ENCODE results near the gene MPPED2.

The MPPED2 gene

GRCh38 chr11:30431127-30431814 lies 154.9 kb downstream of the MPPED2 start:
- H3K27me3 ChIP-seq (ENCODE audit: insufficient read depth, poor library complexity, severe bottlenecking) = no peaks in the 10 kb centered on the region

DNA sequence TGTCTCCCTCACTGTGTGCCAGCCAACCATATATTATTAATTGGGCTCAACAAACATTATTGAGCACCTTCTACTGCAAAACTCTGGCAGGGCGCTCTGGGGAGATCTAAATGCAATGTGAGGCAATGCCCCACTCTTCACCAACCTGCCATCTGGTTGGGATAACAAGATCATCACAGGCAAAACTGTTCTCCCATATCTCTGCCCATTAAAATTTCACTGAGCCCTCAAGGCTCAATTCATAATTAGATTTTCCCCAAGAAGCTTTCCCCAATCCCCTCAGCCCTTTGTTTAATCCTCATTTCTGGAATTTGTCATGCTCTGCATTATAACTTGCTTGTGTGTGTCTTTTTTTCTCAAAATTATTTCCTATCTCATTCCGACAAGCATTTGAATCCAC lies 156.6 kb downstream of the MPPED2 start:
- TF ChIP-seq, protein P1, sequence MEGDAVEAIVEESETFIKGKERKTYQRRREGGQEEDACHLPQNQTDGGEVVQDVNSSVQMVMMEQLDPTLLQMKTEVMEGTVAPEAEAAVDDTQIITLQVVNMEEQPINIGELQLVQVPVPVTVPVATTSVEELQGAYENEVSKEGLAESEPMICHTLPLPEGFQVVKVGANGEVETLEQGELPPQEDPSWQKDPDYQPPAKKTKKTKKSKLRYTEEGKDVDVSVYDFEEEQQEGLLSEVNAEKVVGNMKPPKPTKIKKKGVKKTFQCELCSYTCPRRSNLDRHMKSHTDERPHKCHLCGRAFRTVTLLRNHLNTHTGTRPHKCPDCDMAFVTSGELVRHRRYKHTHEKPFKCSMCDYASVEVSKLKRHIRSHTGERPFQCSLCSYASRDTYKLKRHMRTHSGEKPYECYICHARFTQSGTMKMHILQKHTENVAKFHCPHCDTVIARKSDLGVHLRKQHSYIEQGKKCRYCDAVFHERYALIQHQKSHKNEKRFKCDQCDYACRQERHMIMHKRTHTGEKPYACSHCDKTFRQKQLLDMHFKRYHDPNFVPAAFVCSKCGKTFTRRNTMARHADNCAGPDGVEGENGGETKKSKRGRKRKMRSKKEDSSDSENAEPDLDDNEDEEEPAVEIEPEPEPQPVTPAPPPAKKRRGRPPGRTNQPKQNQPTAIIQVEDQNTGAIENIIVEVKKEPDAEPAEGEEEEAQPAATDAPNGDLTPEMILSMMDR (IDR thresholded peaks at IDR 0.05; ENCODE audit: insufficient read depth, low read length) = no peak
- no peak for TF ChIP-seq GABPA (IDR thresholded peaks at IDR 0.05; ENCODE audit: low read depth)
- TF ChIP-seq POLR2AphosphoS5 (IDR thresholded peaks at IDR 0.05; ENCODE audit: low read depth) = no peak
- TF ChIP-seq, protein P2, sequence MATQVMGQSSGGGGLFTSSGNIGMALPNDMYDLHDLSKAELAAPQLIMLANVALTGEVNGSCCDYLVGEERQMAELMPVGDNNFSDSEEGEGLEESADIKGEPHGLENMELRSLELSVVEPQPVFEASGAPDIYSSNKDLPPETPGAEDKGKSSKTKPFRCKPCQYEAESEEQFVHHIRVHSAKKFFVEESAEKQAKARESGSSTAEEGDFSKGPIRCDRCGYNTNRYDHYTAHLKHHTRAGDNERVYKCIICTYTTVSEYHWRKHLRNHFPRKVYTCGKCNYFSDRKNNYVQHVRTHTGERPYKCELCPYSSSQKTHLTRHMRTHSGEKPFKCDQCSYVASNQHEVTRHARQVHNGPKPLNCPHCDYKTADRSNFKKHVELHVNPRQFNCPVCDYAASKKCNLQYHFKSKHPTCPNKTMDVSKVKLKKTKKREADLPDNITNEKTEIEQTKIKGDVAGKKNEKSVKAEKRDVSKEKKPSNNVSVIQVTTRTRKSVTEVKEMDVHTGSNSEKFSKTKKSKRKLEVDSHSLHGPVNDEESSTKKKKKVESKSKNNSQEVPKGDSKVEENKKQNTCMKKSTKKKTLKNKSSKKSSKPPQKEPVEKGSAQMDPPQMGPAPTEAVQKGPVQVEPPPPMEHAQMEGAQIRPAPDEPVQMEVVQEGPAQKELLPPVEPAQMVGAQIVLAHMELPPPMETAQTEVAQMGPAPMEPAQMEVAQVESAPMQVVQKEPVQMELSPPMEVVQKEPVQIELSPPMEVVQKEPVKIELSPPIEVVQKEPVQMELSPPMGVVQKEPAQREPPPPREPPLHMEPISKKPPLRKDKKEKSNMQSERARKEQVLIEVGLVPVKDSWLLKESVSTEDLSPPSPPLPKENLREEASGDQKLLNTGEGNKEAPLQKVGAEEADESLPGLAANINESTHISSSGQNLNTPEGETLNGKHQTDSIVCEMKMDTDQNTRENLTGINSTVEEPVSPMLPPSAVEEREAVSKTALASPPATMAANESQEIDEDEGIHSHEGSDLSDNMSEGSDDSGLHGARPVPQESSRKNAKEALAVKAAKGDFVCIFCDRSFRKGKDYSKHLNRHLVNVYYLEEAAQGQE (IDR thresholded peaks at IDR 0.05; ENCODE audit: insufficient replicate concordance, low read depth) = no peak
- Histone ChIP-seq H3K27ac (replicated peaks) (no peak overlapping the region), H3K4me3 (replicated peaks; ENCODE audit: insufficient read depth, low read length) (no peak overlapping the region), H3K27me3 (ENCODE audit: insufficient read depth, poor library complexity, severe bottlenecking) (no peaks in the 10 kb centered on the region)
- DNase-seq (ENCODE audit: low read depth in 1 of 2, low spot score in 1 of 2) = no peak

More at GRCh38 chr11:30431127-30431814, 154.9 kb downstream of the MPPED2 start:
- Histone ChIP-seq H3K27ac (replicated peaks) (no peak overlapping the region), H3K4me3 (replicated peaks; ENCODE audit: insufficient read depth, low read length) (no peak overlapping the region)
- TF ChIP-seq GABPA (IDR thresholded peaks at IDR 0.05; ENCODE audit: low read depth) (no peak), SPI1 (IDR thresholded peaks at IDR 0.05; ENCODE audit: borderline replicate concordance, low read depth) (no peak), POLR2AphosphoS5 (IDR thresholded peaks at IDR 0.05; ENCODE audit: low read depth) (no peak)
- TF ChIP-seq, protein P2 (IDR thresholded peaks at IDR 0.05; ENCODE audit: insufficient replicate concordance, low read depth) = no peak
- TF ChIP-seq, protein P1 (IDR thresholded peaks at IDR 0.05; ENCODE audit: insufficient read depth, low read length) = no peak
- no peak for DNase-seq (ENCODE audit: low read depth in 1 of 2, low spot score in 1 of 2)

GRCh38 chr11:30426781-30427180 lies 159.4 kb downstream of the MPPED2 start:
- Histone ChIP-seq H3K4me3 (replicated peaks; ENCODE audit: insufficient read depth, low read length) (no peak overlapping the region), H3K27me3 (ENCODE audit: insufficient read depth, poor library complexity, severe bottlenecking) (no peaks in the 10 kb centered on the region), H3K27ac (replicated peaks) (no peak overlapping the region)
- no peak for DNase-seq (ENCODE audit: low read depth in 1 of 2, low spot score in 1 of 2)
- TF ChIP-seq, protein P2 (IDR thresholded peaks at IDR 0.05; ENCODE audit: insufficient replicate concordance, low read depth) = no peak
- TF ChIP-seq POLR2AphosphoS5 (IDR thresholded peaks at IDR 0.05; ENCODE audit: low read depth) (no peak), GABPA (IDR thresholded peaks at IDR 0.05; ENCODE audit: low read depth) (no peak), SPI1 (IDR thresholded peaks at IDR 0.05; ENCODE audit: borderline replicate concordance, low read depth) (no peak)
- TF ChIP-seq, protein P1 (IDR thresholded peaks at IDR 0.05; ENCODE audit: insufficient read depth, low read length) = no peak

Data from HL-60 (cell line).